Lower leg skin (tissue), 3 donors: Measurements from ENCODE around the gene GMCL2.

Experiments
- CTCF ChIP-seq, 3 donors: fragments of 450-650 bp; IDR thresholded peaks; one replicate each; pipeline ENCODE4 v1.5.1; 2016; ENCODE audit warnings: antibody characterized with exemption in 3 of 3, mild to moderate bottlenecking in 3 of 3, moderate library complexity in 2 of 3
- POLR2A ChIP-seq, 2 donors: fragments of 450-650 bp; IDR thresholded peaks; one replicate each; pipeline ENCODE4 v1.6.1; 2016 to 2017; ENCODE audit warnings: antibody characterized with exemption in 2 of 2, mild to moderate bottlenecking in 1 of 2, moderate library complexity in 1 of 2

GRCh38 chr5:178229861-178230260, 42.7 kb upstream of the GMCL2 start:
- TF ChIP-seq CTCF (IDR thresholded peaks at IDR 0.05) (no peak), POLR2A (IDR thresholded peaks at IDR 0.05) (no peak)
